Endothelial cell of umbilical vein (primary cell): Measurements from ENCODE around the gene ACTBL2.

Experiments used
- GATA2 ChIP-seq: IDR thresholded peaks from 2 replicates; pipeline ENCODE4 v1.7.0; 2011; ENCODE audit warnings: low read depth, mild to moderate bottlenecking, moderate library complexity, mixed read lengths, low read length; ENCODE audit not compliant: insufficient read length, insufficient read depth
- POLR2A ChIP-seq: IDR thresholded peaks from 2 replicates; pipeline ENCODE4 v1.6.1; 2012; ENCODE audit warnings: low read depth, mild to moderate bottlenecking, control low read depth, low read length
- TF ChIP-seq, protein P1 (sequence below), 2 donors: IDR thresholded peaks; 1 replicate in 1 of 2; 2 replicates in 1 of 2; pipeline ENCODE4 v1.5.1; 2011; ENCODE audit warnings: low read length in 2 of 2, mild to moderate bottlenecking in 2 of 2, moderate library complexity in 2 of 2, control low read depth in 1 of 2, inconsistent platforms in 1 of 2, low read depth in 1 of 2; ENCODE audit not compliant: insufficient read depth in 1 of 2; ENCODE audit errors: extremely low read depth in 1 of 2
- TF ChIP-seq, protein P2 (sequence below): IDR thresholded peaks from 2 replicates; pipeline ENCODE4 v1.6.1; 2011; ENCODE audit not compliant: insufficient read depth, insufficient read length

DNA sequence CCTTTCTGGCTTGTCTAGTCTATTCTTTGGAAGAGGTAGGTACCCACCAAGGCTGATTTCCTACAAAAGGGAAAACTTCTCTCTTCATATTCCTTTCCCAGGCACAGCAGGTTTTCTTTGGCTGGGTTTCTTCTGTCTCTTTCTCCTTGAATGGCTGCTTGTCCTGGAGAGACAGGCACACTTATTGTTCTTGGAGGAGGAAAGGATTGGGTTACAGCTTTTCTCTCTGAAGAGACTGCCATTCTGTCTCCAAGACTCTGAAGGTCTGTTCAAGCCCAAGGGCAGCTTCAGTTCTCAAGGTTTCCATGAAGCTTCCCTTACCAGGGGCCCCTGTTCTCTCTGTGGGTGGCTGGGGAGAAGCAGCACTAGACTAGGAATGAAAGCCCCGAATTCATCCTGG, 33.9 kb downstream of the ACTBL2 start:
- TF ChIP-seq, protein P1, sequence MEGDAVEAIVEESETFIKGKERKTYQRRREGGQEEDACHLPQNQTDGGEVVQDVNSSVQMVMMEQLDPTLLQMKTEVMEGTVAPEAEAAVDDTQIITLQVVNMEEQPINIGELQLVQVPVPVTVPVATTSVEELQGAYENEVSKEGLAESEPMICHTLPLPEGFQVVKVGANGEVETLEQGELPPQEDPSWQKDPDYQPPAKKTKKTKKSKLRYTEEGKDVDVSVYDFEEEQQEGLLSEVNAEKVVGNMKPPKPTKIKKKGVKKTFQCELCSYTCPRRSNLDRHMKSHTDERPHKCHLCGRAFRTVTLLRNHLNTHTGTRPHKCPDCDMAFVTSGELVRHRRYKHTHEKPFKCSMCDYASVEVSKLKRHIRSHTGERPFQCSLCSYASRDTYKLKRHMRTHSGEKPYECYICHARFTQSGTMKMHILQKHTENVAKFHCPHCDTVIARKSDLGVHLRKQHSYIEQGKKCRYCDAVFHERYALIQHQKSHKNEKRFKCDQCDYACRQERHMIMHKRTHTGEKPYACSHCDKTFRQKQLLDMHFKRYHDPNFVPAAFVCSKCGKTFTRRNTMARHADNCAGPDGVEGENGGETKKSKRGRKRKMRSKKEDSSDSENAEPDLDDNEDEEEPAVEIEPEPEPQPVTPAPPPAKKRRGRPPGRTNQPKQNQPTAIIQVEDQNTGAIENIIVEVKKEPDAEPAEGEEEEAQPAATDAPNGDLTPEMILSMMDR (IDR thresholded peaks at IDR 0.05; ENCODE audit: extremely low read depth in 1 of 2, insufficient read depth in 1 of 2, low read depth in 1 of 2, low read length in 2 of 2): no peak
- TF ChIP-seq POLR2A (no peak), GATA2 (no peak)
- TF ChIP-seq, protein P2, sequence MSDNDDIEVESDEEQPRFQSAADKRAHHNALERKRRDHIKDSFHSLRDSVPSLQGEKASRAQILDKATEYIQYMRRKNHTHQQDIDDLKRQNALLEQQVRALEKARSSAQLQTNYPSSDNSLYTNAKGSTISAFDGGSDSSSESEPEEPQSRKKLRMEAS: no peak
